HG02798 (cell line): ENCODE measurements around the gene SEMA6A.

ENCODE experiments used
- ATAC-seq: cut with Tn5 transposase; IDR thresholded peaks from one replicate; pipeline ENCODE4 v1.9.1; 2021; ENCODE audit warnings: mild to moderate bottlenecking; ENCODE audit not compliant: unreplicated experiment, poor library complexity

Gene SEMA6A

GRCh38 chr5:116472274-116472673 is 102.3 kb downstream of the SEMA6A start:
- ATAC-seq, result no peak

GRCh38 chr5:116469631-116470030 is 105.0 kb downstream of the SEMA6A start:
- ATAC-seq, result no peak

- ATAC-seq, result no peak
Measured at GRCh38 chr5:116468583-116468982, 106.0 kb downstream of the SEMA6A start.

GRCh38 chr5:116467465-116467843 is 107.2 kb downstream of the SEMA6A start:
- no peak for ATAC-seq

- no peak for ATAC-seq
Measured at GRCh38 chr5:116466727-116467464, 107.7 kb downstream of the SEMA6A start.

GRCh38 chr5:116465411-116465810 is 109.2 kb downstream of the SEMA6A start:
- ATAC-seq, result no peak

- ATAC-seq, result no peak
Measured at GRCh38 chr5:116464144-116464708, 110.4 kb downstream of the SEMA6A start.

GRCh38 chr5:116462500-116462899 is 112.1 kb downstream of the SEMA6A start:
- ATAC-seq, result no peak

- no peak for ATAC-seq
Measured at GRCh38 chr5:116459301-116459700, 115.3 kb downstream of the SEMA6A start.

GRCh38 chr5:116457062-116457461 is 117.6 kb downstream of the SEMA6A start:
- ATAC-seq, result no peak

GRCh38 chr5:116456036-116456435 is 118.6 kb downstream of the SEMA6A start:
- ATAC-seq, result no peak

- no peak for ATAC-seq
Measured at GRCh38 chr5:116455061-116455460, 119.6 kb downstream of the SEMA6A start.

- peak; percentile 99 for ATAC-seq
Measured at GRCh38 chr5:116454417-116454927, 120.2 kb downstream of the SEMA6A start.

- ATAC-seq, result no peak
Measured at GRCh38 chr5:116453988-116454411, 120.6 kb downstream of the SEMA6A start.

- ATAC-seq, result no peak
Measured at GRCh38 chr5:116452774-116453368, 121.8 kb downstream of the SEMA6A start.

- ATAC-seq, result no peak
Measured at GRCh38 chr5:116451905-116452450, 122.6 kb downstream of the SEMA6A start.

GRCh38 chr5:116451066-116451465 is 123.6 kb downstream of the SEMA6A start:
- no peak for ATAC-seq

GRCh38 chr5:116449458-116449857 is 125.2 kb downstream of the SEMA6A start:
- ATAC-seq, result no peak

GRCh38 chr5:116448870-116449427 is 125.7 kb downstream of the SEMA6A start:
- no peak for ATAC-seq

GRCh38 chr5:116448450-116448849 is 126.2 kb downstream of the SEMA6A start:
- ATAC-seq, result no peak
